Measurements from ENCODE around the gene S100A9.
"Not testable (repeated sequence)": the region's sequence is repeated elsewhere in the genome, so short reads cannot be mapped to it uniquely, and the experiment has no call there.

S100A9 gene

DNA sequence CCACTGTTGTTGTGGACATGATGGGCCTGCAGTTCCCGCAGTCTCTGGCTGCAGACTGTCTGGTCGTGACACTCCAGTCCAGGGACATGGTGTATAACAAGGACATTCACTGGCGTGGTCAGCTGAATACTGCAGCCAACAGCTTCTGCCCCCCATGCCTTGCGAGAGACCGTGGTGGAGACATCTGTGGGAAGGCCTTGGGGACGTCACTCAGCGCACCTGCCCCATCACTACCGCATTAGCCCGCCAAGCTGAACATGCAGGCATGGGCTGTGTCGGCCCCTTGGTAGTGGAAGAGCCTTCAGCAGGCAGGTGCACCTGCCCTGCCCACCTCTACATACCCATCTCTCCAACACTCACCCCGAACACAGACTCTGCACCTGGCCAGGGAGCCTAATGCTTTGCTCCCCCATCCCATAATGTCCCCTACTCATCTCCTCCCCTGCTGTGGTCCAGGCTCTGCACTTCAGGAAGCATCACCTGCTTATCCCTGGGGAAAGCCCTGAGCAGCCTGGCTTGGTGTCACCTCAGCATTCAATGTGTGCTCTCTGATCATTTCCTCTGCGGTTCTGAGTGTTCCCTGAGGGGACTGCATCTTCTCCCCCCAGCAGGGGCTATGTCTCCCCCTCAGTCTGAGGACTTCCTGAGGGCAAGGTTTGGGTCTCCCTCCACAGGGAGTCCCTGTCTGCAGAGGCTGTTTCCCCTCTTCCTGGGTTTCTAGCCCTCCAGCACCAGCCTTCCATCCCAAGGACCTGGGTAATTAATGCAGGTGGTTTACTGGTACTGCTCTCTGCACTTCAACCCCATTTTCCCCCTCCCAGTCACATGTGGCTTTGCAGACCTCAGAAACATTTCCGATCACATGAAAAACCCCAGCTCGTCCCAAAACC, 12.2 kb upstream of the S100A9 start:
- DNase-seq = no peak

DNA sequence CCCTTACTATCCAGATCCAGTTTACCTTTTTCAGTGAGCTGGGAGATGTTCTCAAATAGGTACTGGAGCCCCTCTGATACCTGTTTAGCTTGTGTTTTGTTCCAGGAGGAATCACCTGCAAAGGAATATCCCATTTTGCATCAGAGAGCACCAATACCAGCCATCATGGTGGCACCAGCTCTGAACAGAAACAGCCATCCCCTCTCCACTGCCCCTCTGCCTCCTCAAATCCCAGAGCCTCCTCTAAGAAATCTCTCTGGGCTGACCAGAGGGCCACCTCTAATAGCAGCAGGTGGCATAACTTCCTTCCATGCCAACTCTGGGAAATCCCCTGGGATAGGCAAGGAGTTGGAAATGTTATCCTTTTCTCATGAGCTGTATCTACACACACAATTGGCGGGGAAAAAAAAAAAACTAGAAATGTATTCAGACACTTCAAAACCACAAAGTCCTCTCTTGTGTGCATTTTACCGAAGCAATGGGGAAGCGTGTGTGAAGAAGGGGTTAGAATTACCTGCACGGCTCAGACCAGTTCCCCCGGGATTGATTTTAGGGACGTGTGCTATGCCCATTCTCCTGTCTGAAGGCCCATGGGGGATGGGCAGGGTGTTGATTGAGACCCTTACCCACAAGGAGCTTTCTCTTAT, 11.5 kb upstream of the S100A9 start:
- DNase-seq = no peak

DNA sequence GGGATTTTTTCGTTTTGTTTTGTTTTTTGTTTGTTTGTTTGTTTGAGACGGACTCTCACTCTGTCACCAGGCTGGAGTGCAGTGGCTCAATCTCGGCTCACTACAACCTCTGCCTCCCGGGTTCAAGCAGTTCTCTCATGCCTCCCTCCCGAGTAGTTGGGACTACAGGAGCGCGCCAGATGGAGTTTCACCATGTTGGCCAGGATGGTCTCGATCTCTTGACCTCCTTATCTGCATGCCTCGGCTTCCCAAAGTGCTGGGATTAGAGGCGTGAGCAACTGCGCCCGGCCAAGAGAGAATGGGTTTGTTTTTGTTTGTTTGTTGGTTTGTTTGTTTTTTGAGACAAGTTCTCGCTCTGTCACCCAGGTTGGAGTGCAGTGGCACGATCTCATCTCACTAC, 10.6 kb upstream of the S100A9 start:
- DNase-seq = not testable (repeated sequence)

DNA sequence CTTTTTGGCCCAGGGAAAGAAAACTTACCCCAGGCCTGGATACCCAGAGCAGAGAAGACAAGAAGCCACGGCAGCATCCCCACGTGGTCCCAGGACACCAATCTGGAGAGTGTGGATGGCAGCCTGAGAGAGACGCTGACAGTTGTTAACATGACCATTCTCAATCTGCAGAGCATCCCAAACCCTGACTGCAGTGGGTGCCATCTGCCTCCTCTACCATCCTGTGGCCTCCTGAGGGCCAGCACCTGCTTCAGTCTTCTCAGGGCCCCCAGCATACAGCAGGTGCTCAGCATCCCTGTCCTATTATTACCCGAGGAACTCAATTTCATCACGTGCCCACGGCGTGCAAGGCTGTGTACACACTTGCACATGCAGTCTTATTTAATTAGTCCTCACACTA, 9.8 kb upstream of the S100A9 start:
- no peak for DNase-seq

DNA sequence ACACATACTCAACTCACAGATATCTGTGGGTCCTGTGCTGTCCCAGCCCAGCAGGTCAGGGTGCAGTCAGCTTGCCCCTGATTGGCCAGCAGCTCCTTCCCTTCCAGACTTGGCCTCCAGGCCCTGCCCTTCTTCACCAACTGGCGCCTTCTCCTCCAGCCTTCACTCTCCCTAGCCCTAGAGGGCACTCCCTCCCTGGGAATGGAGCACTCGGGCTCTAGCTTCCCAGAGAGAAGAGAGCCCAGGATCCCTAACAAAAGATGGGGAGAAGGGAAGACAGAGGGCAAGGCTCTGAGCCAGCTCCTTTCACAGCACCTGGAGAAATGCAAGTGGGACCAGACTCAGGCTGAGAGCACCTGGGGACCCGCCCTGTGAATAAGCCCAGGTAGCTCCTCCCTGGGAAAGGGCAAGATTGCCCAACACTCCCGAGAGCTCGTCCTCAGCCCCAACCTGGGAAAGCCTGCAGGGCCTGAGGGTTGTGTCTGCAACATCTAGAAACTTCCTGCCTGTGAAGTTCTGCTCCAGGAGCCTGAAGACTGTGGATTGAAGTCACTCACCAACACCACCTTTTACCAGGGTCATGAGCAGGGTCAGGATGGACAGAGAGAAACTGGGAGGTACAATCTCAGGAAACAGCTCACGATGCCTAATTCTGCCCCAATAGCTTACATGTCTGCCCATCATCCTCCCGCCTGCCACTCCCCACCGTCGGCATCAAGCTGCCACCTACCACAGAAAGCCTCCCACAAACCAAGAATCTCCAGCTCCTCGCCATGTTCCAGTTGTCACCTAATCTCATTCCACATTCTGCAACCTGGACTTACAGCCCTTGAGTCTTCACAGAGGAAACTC, 8.9 kb upstream of the S100A9 start, which contains the start of gene PGLYRP4:
PGLYRP4 (minus strand) TSS at position 331 of the 852 bp plus-strand sequence. CDS start 909 bp downstream, outside the sequence.
- DNase-seq = no peak

DNA sequence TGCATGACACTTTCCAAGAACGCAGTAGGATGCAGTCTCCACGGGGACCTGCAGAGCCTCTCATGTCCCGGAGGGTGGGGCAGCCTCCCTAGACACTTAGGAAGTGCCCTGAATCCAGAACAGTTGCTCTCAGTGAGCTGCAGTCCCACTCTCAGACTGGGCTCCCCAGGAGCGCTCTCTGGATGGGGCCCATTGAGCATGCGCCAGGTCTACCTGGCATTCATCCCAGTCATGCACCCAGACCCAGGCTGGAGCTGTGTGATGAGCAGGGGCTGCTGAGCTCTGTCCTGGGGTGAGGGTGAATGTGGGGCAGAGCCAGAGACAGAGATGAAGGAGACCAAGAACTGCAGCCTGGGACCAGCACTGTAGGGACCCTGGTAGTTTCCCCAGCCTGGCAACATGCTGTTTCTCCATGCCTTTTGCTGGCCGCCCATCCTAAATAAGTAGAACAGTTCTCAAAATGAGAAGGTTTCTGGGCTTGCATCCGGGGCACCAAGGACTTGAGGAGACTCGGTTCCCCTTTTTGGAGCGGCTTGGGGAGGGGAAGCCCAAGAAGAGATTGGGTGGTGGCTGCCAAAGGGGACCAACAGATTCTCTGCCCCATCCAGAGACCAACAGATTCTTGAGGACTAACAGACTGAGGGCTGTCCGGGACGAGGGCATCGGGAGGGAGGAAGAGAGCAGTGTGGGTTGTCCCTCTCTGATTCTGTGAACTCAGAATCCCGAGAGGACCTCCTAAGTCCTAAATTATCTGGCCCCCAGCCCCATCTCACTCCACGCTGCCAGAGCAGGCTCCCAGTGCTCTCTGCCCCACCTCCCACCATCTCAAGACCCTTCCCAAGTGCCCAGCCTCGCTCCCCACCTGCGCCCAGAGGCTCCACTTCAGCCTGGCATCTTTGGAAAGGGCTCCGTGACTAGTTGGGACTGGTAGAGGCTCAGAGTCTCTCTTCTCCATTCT, 8.0 kb upstream of the S100A9 start:
- no peak for DNase-seq

DNA sequence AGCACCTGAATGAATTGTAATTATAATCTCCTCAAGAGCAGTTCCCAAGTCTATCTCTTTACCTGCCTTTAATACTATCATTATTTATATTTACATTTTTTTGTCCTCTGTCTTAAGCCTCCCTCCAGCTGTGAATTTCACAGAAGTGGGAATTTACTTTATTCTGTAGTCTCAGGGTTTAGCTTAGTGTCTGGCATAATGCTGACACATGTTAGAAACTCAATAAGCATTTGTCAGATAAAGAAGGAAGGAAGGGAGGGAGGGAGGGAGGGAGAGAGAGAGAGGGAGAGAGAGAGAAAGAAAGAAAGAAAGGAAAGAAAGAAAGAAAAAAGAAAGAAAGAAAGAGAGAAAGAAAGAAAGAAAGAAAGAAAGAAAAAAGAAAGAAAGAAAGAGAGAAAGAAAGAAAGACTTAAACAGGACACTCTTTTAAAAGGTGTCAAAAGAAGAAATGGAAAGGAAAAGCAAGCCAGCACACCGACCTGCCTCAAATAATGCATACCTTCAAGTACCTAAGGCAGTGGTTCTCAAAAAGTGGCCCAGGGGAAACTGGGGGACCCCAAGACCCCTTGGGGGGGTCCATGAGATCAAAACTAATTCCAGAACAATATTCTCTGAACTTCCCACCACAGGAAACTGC, 7.2 kb upstream of the S100A9 start:
- no peak for DNase-seq

DNA sequence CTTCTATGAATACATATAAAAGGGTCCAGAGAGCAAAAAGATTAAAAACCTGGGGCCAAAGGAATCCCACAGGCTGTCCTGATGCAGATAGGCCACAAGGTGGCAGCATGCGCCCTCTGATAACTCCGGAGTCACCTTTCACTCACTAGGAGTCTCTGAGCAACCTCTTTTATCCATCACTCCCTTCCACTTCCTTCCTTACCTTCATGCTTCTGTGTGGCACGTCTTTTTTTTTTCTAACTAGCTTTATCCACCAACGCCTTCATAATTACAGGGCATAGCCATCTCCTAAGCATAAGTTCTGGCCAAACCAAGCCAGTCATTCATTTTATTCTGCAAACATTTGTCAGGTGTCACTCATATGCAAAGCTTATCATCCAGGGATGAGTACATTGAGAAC, 5.1 kb upstream of the S100A9 start:
- peak; percentile 75 for DNase-seq

DNA sequence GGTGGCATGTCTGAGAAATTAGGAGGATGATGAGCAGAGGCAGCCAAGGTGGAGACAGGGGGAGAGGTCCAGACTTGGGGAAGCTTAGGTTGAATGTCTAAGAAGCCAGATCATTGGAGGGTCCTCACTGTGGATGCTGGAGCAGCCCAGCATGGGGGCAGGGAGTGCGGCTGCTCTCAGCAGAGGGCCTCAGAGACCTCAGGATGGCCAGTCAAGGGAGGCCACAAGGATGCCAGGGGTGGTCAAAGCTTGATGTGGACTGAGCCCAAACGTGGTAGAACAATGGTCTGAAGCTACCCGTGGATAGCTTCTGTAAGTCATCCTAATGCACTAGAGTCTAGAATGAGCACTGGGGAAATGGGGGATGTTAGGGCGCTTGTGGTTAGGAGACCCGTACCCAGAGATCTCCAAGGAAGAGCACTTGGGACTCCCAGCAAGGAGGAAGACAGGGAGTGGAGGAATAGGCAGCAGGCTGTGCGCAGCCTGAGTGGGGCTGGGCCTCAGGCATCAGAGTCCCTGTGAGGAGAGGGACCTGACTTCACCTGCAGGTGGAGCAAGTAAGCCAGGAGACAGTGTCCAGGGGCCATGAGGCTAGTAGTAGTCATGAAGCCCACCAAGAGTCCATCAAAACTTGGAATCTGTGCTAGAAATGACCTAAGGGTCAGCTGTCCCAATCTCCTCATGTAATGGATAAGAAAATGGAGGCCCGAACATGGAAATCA, 4.3 kb upstream of the S100A9 start:
- DNase-seq = peak; percentile 34

DNA sequence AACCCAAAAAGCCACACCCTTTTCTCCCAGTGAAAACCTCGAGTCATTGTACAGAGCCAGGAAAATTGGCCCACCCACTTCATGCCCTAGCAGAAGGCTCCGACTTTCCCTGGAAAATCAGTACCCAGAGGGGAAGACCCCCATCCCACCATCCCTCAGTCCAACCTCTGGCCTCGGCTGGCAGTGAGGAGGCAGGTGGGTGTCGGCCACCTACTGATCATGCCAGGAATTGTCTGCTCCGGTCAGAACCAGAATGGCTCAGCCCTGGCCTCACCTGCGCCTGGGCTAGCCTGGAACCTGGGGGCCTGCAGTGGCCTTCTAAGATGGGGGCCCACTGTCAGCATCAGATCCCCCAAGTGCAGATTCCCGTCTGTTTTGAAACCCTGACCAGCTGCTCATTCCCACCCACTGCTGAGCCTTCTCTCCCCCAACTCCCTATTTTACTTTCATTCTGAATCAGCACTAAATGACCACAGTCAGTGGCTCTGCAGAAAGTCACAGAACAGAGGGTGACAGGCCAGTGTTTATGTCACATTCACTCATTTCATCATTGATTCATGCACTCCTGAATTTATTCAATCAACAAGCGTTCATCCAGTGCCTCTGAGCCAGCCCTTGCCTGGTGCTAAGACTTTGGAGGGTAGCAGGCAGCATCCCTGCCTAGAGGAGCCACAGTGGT, 3.0 kb upstream of the S100A9 start:
- DNase-seq = no peak

DNA sequence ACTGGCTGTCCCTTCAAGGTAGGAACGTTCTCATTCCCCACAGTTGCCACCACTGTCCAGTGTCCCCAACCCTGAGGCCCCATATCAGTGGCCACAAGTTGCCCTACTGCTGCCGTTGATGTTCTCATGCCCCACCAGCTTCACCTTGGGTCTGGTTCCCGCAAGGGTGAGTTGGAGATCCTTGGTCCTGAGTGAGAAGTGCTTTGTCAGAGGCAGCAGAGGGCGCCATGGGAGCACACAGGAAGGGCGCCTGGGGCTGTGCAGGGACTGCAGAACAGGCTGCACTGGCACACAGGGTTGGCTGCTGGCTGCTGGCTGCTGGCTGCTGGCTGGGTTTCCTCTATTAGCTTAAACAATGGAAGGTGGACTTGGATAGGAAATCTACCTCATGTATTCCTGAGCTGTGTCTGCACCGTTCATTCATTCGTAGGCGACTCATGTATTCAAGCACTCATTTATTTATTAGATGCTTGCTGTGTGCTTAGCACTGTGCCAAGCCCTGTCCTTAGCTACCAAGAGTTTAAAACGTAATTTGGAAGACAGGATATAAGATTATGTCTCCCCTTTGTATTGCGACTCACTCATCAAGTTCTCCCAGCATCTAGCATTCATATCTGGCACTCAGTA, 2.1 kb upstream of the S100A9 start:
- DNase-seq = no peak

DNA sequence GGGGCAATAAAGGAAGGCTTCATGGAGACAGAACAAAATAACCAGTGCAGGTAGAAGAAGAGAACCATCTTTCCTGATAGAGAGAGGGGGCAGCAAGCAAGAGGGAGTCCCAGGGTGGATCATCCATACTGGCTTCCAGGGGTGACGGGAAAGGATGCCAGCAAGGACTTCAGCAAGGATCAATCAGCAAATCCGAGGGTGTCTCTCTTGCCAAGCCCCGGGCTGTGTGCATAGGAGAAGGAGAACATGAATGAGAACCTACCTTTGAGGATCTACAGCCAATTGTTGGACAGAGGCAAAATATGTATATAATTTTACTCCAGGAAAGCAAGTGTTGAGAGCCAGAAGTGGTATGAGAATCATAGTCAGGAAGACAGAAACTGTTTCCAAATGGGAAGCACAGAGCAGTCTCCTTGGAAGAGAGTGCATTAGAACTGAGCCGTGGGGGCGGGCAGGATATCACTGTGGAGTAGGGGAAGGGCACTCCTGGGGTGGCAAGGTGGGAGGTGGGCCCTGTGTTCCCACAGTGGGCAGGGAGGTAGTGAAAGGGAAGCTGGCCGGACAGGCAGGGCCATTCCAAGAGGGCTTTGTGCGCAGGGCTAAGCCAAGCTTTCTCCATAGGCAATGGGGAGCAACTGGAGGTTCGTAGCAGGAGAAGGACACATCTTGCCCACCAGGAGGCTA, 1.1 kb upstream of the S100A9 start:
- DNase-seq = no peak

DNA sequence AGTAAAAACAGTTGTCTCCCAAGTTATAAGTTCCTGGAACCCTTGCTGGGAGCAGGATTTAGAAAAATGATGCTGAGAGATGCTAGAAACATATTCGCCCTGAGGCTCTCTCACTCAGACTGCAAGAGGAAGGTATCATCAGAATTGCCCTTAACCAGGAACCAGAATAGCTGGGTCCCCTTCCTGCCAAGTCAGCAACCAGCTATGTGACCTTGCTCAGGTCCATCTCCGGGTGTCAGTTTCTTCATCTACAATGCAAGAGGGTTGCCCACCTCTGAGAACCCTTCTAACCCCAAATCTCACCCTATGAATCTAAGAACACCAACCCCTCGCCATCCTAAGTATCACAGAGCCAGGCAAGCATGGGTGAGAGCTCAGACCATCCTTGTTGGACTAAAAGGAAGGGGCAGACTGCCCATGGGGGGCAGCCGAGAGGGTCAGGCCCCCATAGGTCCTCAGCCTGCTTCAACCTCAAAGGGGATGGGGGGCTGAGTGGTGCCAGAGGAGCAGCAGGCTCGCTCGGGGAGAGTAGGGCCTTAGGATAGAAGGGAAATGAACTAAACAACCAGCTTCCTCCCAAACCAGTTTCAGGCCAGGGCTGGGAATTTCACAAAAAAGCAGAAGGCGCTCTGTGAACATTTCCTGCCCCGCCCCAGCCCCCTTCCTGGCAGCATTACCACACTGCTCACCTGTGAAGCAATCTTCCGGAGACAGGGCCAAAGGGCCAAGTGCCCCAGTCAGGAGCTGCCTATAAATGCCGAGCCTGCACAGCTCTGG, 390 bp upstream of the S100A9 start:
- DNase-seq = no peak

DNA sequence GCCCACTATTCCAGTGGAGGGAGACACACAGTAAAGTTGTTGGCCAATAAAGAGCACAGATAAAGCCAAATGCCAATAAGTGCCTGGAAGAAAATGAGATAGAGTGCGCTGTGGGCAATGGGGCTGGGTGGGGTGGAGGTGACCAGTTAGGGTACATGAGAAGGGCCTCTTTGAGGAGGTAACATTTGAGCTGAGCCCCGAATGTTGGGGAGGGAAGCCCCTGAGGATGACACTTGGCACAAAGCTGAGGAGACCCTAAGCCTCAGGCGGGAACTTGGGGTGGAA, 979 bp downstream of the S100A9 start:
- DNase-seq = no peak

DNA sequence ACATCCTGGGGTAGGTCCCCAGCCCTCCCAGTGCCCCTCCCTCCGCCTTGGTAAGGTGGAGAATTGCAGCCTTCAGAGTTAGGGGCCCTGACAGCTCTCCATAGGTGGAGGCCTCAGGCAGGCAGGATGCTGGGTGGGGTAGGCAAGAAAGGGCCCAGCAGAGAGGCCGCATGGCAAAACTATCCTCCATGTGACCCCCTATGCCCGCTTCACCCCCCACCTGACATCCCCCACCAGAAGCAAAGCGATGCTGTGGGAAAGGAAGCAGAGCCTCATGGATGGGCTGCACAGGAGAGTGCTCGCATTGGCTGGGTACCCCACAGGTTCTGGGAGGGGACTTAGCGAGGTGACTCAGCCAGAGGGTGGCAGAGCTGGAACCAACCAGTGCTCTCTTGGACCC, 1.6 kb downstream of the S100A9 start:
- no peak for DNase-seq

DNA sequence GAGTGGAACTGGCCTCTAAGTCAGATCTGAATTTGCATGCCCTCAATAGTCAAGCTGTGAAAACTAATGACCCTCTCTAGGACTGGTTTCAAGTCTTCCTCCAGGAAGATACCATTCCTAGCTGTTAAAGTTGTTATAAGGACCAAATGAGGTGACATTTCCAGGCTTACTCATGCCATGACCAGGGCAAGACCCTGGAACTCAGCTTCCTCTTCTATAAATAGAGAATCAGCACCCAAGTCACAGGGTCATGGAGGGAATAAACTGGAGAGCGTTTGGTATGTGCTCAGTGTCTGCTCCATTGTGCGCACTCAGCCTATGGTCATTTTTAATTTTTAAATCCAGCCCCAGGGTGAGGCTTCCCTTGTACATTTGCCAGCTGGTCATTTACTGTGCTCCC, 2.5 kb downstream of the S100A9 start:
- no peak for DNase-seq

DNA sequence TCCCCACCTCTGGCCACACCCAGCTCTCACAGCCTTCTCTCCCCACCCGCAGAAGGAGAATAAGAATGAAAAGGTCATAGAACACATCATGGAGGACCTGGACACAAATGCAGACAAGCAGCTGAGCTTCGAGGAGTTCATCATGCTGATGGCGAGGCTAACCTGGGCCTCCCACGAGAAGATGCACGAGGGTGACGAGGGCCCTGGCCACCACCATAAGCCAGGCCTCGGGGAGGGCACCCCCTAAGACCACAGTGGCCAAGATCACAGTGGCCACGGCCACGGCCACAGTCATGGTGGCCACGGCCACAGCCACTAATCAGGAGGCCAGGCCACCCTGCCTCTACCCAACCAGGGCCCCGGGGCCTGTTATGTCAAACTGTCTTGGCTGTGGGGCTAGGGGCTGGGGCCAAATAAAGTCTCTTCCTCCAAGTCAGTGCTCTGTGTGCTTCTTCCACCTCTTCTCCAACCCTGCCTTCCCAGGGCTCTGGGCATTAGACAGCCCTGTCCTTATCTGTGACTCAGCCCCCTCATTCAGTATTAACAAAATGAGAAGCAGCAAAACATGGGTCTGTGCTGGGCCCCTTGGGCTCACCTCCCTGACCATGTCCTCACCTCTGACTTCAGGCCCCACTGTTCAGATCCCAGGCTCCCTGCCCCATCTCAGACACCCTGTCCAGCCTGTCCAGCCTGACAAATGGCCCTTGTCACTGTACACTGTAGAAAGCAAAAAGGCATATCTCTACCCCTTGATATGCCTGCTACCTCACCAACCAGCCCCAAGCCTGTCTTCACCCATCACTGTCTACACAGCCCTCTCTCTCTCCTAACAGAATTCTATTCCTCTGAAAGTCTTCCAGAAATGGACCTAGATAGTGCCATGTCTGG, 3.2 kb downstream of the S100A9 start:
- no peak for DNase-seq

Data from retina (tissue), 1 donor.